ENCODE results near the gene PIK3AP1. TPM values are rescaled to one million over a fixed set of nuclear protein-coding genes. Genes with fewer than 3 reads are reported as not detected.
A peak's percentile ranks its signal among the peaks of the same experiment; 100 is the strongest.

The PIK3AP1 gene
- total RNA-seq, 4 donors from 2014 or later: 4.7 to 16.6 (median 8.8) TPM

GRCh38 chr10:96626795-96627194 lies 93.5 kb downstream of the PIK3AP1 start:
- DNase-seq (ENCODE audit: extremely low spot score): no peak
- Histone ChIP-seq H3K9me3 (no peaks in the 10 kb centered on the region), H3K27me3 (no peaks in the 10 kb centered on the region), H3K4me3 (no peak overlapping the region), H3K36me3 (no peaks in the 10 kb centered on the region), H3K27ac (replicated peaks in 1 of 4) (no peak overlapping the region), H3K4me1 (no peaks in the 10 kb centered on the region)
- TF ChIP-seq CTCF (IDR thresholded peaks at IDR 0.05) (no peak), POLR2A (IDR thresholded peaks at IDR 0.05; ENCODE audit: low read depth) (no peak), POLR2AphosphoS5 (IDR thresholded peaks at IDR 0.05) (no peak), EP300 (IDR thresholded peaks at IDR 0.05) (no peak)
- intact Hi-C loops (cut with DNase I): no loop called here
- WGBS: 75% methylated on average over 5 of the region's 5 CpGs

GRCh38 chr10:96625173-96625572 lies 95.1 kb downstream of the PIK3AP1 start:
- TF ChIP-seq EP300 (IDR thresholded peaks at IDR 0.05) (no peak), POLR2A (IDR thresholded peaks at IDR 0.05; ENCODE audit: low read depth) (no peak), CTCF (IDR thresholded peaks at IDR 0.05) (no peak), POLR2AphosphoS5 (IDR thresholded peaks at IDR 0.05) (no peak)
- Histone ChIP-seq H3K4me1 (peaks cover 1 to 3% (median 2%) of the 10 kb centered on the region in 4 donors), H3K27me3 (no peaks in the 10 kb centered on the region), H3K36me3 (no peaks in the 10 kb centered on the region), H3K4me3 (no peak overlapping the region), H3K9me3 (no peaks in the 10 kb centered on the region), H3K27ac (replicated peaks in 1 of 4) (no peak overlapping the region)
- intact Hi-C loops (cut with DNase I): no loop called here
- WGBS: 56% methylated on average over 1 of the region's 1 CpG
- DNase-seq (ENCODE audit: extremely low spot score): no peak

GRCh38 chr10:96622013-96622787 lies 98.1 kb downstream of the PIK3AP1 start:
- H3K9me3 ChIP-seq: no peaks in the 10 kb centered on the region
- WGBS: 83% methylated on average over 6 of the region's 6 CpGs
- H3K4me3 ChIP-seq: no peak overlapping the region
- H3K4me1 ChIP-seq: peaks cover 25 to 29% (median 27%) of the 10 kb centered on the region in 4 donors
- no peaks in the 10 kb centered on the region for H3K36me3 ChIP-seq
- H3K27ac ChIP-seq (replicated peaks in 1 of 4): no peak overlapping the region
- DNase-seq (ENCODE audit: extremely low spot score): no peak
- no peak for TF ChIP-seq POLR2A (IDR thresholded peaks at IDR 0.05; ENCODE audit: low read depth)
- TF ChIP-seq CTCF (IDR thresholded peaks at IDR 0.05): no peak
- no peak for TF ChIP-seq EP300 (IDR thresholded peaks at IDR 0.05)
- TF ChIP-seq POLR2AphosphoS5 (IDR thresholded peaks at IDR 0.05): no peak
- H3K27me3 ChIP-seq: no peaks in the 10 kb centered on the region
- intact Hi-C loops (cut with DNase I): no loop called here

- H3K27me3 ChIP-seq: no peaks in the 10 kb centered on the region
- H3K4me1 ChIP-seq: peaks cover 25 to 30% (median 27%) of the 10 kb centered on the region in 4 donors
- peak overlapping the region in 1 of 4 donors; percentile 65 for H3K27ac ChIP-seq (replicated peaks in 1 of 4)
- no peaks in the 10 kb centered on the region for H3K36me3 ChIP-seq
- TF ChIP-seq POLR2AphosphoS5 (IDR thresholded peaks at IDR 0.05): no peak
- no peak for TF ChIP-seq POLR2A (IDR thresholded peaks at IDR 0.05; ENCODE audit: low read depth)
- TF ChIP-seq EP300 (IDR thresholded peaks at IDR 0.05): no peak
- no peak for TF ChIP-seq CTCF (IDR thresholded peaks at IDR 0.05)
- WGBS: 82% methylated on average over 15 of the region's 17 CpGs
- H3K9me3 ChIP-seq: no peaks in the 10 kb centered on the region
- intact Hi-C loops (cut with DNase I): no loop called here
- DNase-seq (ENCODE audit: extremely low spot score): no peak
- H3K4me3 ChIP-seq: no peak overlapping the region
Measured at GRCh38 chr10:96619796-96620773, 100.2 kb downstream of the PIK3AP1 start.
